ENCODE data around the gene FERMT2.

Gene FERMT2, protein sequence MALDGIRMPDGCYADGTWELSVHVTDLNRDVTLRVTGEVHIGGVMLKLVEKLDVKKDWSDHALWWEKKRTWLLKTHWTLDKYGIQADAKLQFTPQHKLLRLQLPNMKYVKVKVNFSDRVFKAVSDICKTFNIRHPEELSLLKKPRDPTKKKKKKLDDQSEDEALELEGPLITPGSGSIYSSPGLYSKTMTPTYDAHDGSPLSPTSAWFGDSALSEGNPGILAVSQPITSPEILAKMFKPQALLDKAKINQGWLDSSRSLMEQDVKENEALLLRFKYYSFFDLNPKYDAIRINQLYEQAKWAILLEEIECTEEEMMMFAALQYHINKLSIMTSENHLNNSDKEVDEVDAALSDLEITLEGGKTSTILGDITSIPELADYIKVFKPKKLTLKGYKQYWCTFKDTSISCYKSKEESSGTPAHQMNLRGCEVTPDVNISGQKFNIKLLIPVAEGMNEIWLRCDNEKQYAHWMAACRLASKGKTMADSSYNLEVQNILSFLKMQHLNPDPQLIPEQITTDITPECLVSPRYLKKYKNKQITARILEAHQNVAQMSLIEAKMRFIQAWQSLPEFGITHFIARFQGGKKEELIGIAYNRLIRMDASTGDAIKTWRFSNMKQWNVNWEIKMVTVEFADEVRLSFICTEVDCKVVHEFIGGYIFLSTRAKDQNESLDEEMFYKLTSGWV

DNA sequence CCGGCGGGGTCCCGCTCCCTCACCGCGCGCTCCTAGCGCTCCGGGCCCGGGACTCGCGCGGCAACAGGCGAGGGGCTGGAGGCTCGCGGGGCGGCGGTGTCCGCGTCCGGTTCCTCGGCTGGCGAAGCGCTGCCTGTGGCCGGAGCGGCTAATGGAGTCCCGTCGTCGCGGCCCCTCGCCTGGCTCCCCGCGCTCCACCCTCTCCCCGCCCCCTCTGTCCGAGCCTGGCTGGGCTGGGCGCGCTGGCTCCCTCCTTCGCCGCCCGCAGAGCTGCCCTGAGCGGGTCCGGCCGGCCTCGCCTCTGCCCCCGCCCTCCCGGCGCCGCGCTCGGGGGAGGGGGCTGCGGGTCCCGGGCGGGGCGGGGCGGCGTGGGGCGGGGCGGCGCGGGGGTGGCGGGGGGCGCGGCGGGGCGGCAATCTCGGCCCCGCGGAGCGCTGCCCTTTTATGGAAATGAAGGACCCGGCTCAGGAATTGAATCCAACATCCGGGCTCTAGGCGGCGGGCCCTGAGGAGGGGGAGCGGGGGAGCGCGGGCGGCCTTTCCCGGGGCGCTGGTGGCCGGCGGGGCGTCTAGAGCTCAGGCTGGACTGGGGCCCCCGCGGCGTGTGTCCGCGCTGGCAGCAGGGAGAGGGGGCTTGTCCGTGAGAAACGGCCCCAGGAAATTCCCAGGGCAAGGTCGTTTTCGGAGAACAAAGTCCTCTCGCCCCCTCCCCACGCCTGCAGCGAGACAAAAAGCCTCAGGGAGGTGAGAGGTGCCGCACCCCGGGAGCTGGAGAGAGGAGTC lies at the start of gene FERMT2:
TSS of gene FERMT2 (minus strand) at position 153 of the 783 bp plus-strand sequence. CDS start 482 bp downstream, outside the sequence.
- H3K27ac Mint-ChIP-seq, result peak within 1 kb of the TSS; percentile 63
- H3K27me3 Mint-ChIP-seq, result peaks cover 59% of the 10 kb centered on the region

DNA sequence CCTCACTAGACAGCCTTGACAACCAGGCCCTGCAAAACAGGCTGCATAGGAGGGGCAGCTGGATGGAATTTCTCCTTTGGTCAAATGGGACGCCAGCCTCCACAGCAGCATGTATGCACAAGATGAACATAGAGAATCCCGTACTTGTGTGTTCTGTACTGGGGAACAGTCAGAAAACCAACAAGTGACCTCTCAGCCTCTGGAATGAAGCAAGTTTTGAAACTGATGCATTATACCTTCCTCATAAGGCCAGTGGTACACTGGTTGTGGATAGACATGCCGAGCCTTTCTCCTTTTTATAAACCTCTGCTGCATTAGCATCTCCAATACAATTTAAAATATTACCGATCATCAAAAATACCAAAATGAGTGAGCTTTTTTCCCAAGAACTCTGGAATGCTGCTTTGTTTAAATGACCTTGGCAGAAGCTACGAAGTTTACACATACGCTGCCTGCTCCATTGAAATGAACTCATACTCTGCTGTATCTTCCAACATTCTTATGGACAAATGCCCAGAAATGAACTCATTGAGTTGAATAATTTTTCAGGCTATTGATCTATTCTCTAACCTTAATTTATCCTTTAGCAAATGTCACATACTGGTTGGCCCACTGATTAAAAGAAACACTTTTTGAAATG lies 47.6 kb upstream of the FERMT2 start:
- no peaks in the 10 kb centered on the region for H3K36me3 Mint-ChIP-seq (ENCODE audit: low read depth)
- no peaks in the 10 kb centered on the region for H3K4me1 Mint-ChIP-seq (ENCODE audit: low read depth)
- no peak overlapping the region for H3K27ac Mint-ChIP-seq
- no peaks in the 10 kb centered on the region for H3K9me3 Mint-ChIP-seq
- peaks cover 6% of the 10 kb centered on the region for H3K27me3 Mint-ChIP-seq
- no peak overlapping the region for H3K4me3 Mint-ChIP-seq

More for the DNA sequence above, at the start of gene FERMT2:
- H3K9me3 Mint-ChIP-seq, result no peaks in the 10 kb centered on the region
- H3K4me3 Mint-ChIP-seq, result peak within 1 kb of the TSS; percentile 87
- H3K36me3 Mint-ChIP-seq (ENCODE audit: low read depth), result peaks cover 5% of the 10 kb centered on the region
- H3K4me1 Mint-ChIP-seq (ENCODE audit: low read depth), result peaks cover 21% of the 10 kb centered on the region

DNA sequence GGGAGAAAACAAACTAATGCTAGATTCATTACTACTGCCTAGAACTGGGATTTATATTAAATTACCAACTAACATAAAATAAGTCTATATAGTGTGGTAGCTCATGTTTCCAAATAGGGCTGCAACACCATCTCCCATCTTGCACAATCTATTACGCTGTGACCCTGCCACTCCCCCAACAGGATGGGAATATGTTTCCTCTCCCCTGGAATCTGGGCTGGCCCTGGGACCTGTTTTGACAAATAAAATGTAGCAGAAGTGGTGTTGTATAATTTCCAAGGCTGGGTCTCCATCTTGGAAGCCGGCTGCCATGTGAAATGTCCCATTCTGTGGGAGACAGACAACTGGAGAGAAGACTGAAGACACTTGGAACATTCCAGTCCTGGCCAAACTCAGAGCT lies 45.6 kb upstream of the FERMT2 start:
- no peaks in the 10 kb centered on the region for H3K4me1 Mint-ChIP-seq (ENCODE audit: low read depth)
- no peak overlapping the region for H3K4me3 Mint-ChIP-seq
- H3K27me3 Mint-ChIP-seq, result peaks cover 6% of the 10 kb centered on the region
- H3K9me3 Mint-ChIP-seq, result no peaks in the 10 kb centered on the region
- H3K27ac Mint-ChIP-seq, result no peak overlapping the region
- H3K36me3 Mint-ChIP-seq (ENCODE audit: low read depth), result no peaks in the 10 kb centered on the region

DNA sequence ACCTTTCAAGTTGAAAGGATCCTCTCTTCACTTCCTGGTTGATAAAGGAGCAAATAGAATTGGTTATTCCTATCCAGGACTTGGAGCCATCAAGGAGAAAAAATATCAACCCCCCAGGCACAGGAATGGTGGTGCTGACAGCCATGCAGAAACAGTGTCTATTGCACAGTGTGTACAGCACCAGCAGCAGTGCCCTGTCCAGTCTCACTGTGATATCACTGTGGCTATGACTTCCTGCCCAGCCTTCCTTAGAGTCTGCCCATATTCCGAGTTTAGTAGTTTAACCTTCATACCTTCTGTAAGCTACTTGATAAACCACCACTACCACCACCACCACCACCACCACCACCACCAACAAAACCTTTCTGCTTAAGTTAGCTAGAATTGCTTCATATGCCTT lies 45.1 kb upstream of the FERMT2 start:
- Mint-ChIP-seq H3K36me3 (ENCODE audit: low read depth) (no peaks in the 10 kb centered on the region), H3K9me3 (no peaks in the 10 kb centered on the region), H3K4me1 (ENCODE audit: low read depth) (no peaks in the 10 kb centered on the region), H3K4me3 (no peak overlapping the region), H3K27ac (no peak overlapping the region), H3K27me3 (peaks cover 10% of the 10 kb centered on the region)

DNA sequence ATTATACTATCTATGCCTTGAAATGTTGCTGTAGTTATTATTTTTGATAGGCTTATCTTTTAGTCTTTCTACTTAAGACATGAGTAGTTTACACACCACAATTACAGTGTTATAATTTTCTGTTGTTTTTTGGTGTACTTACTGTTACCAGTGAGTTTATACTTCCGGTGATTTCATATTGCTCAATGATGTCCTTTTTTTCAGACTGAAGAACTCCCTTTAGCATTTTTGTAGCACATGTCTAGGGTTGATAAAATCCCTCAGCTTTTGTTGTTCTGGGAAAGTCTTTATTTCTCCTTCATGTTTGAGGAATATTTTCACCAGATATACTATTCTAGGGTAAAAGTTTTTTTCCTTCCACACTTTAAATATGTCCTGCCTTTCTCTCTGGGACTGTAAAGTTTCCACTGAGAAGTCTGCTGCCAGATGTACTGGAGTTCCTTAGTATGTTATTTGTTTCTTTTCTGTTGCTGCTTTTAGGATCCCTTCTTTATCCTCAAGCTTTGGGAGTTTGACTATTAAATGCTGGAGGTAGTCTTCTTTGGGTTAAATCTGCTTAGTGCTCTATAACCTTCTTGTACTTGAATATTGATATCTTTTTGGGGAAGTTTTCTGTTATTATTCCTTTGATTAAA lies 41.5 kb upstream of the FERMT2 start:
- no peak overlapping the region for H3K4me3 Mint-ChIP-seq
- no peaks in the 10 kb centered on the region for H3K36me3 Mint-ChIP-seq (ENCODE audit: low read depth)
- H3K27ac Mint-ChIP-seq, result no peak overlapping the region
- H3K4me1 Mint-ChIP-seq (ENCODE audit: low read depth), result no peaks in the 10 kb centered on the region
- peaks cover 6% of the 10 kb centered on the region for H3K27me3 Mint-ChIP-seq
- no peaks in the 10 kb centered on the region for H3K9me3 Mint-ChIP-seq

DNA sequence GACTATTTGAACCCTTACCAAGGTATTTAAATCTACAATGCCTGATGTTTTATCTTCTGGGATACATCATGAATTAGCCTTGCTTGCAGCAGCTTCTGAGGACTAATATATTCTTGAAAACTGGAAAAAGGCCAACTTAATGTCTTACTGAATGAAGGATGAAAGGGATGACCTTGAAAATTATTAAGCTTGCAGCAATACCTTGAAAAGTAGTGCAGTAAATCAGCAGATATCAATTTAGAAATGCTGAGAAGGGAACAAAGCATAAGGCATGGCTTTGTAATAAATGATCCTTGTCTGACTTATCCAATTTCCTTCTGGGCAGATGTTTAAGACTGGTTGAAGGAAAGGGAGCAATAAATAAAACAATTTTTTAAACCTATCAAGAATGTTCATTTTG lies 37.3 kb upstream of the FERMT2 start:
- Mint-ChIP-seq H3K36me3 (ENCODE audit: low read depth) (no peaks in the 10 kb centered on the region), H3K4me1 (ENCODE audit: low read depth) (no peaks in the 10 kb centered on the region), H3K9me3 (peaks cover 3% of the 10 kb centered on the region)

DNA sequence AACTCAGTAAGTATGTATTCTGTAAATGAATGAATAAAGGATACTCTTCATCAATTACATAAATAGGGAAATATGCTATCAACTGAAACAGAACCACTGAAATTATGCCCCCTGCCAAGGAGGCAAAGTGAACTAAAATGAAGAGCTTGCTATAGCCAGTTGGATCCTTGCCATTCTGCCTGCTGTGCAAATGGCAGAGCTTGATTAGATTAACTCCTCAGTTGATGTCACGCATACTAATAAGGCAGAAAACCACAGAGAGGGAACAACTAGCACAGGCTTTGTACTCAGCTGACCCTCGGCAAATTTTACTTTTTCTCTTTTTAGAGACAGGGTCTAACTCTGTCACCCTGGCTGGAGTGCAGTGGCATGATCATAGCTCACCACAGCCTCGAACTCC lies 36.7 kb upstream of the FERMT2 start:
- H3K9me3 Mint-ChIP-seq, result peaks cover 3% of the 10 kb centered on the region
- H3K27ac Mint-ChIP-seq, result no peak overlapping the region
- no peak overlapping the region for H3K4me3 Mint-ChIP-seq
- no peaks in the 10 kb centered on the region for H3K4me1 Mint-ChIP-seq (ENCODE audit: low read depth)
- no peaks in the 10 kb centered on the region for H3K36me3 Mint-ChIP-seq (ENCODE audit: low read depth)
- peaks cover 6% of the 10 kb centered on the region for H3K27me3 Mint-ChIP-seq

More for the DNA sequence above, 37.3 kb upstream of the FERMT2 start:
- no peak overlapping the region for H3K4me3 Mint-ChIP-seq
- H3K27ac Mint-ChIP-seq, result no peak overlapping the region
- H3K27me3 Mint-ChIP-seq, result peaks cover 6% of the 10 kb centered on the region

DNA sequence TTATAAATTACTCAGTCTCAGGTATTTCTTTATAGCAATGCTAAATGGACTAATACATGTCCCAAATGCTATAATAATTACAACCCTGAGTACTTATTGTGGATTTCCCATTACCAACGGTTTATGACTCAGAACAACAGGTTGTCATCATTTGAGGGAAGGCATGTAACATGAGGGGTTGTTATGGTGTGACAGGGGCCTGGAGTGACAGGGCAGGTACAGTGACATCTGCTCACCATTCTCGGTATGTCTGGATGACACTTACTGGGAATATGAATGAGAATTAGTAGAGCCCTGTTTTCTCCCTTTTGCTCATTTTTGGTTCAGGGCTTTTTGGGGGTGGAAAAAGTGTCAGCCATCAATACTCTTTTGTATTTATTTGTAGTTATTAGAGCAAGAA lies 36.2 kb upstream of the FERMT2 start:
- Mint-ChIP-seq H3K4me3 (no peak overlapping the region), H3K27me3 (peaks cover 6% of the 10 kb centered on the region), H3K9me3 (peaks cover 3% of the 10 kb centered on the region), H3K36me3 (ENCODE audit: low read depth) (no peaks in the 10 kb centered on the region), H3K4me1 (ENCODE audit: low read depth) (no peaks in the 10 kb centered on the region), H3K27ac (no peak overlapping the region)

DNA sequence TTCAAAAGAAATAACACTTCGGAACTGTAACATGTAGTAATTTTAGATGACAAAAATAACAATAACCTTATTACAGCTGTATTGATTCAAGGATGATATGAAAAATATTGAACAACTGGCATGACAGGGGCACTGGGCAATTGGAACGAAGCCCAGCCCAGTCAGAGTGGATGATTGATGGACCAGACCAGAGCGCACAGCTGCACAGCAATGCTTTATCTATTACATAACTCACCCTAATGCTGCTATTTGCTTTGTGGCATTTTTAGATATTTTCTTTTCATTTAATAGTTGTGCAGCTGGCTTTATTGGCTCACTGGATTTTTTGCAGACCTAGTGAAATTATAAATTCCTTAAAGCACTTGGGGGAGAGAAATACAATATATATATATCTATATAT lies 26.9 kb upstream of the FERMT2 start:
- Mint-ChIP-seq H3K4me3 (no peak overlapping the region), H3K27me3 (peaks cover 4% of the 10 kb centered on the region), H3K9me3 (no peaks in the 10 kb centered on the region), H3K4me1 (ENCODE audit: low read depth) (no peaks in the 10 kb centered on the region), H3K36me3 (ENCODE audit: low read depth) (no peaks in the 10 kb centered on the region), H3K27ac (no peak overlapping the region)

DNA sequence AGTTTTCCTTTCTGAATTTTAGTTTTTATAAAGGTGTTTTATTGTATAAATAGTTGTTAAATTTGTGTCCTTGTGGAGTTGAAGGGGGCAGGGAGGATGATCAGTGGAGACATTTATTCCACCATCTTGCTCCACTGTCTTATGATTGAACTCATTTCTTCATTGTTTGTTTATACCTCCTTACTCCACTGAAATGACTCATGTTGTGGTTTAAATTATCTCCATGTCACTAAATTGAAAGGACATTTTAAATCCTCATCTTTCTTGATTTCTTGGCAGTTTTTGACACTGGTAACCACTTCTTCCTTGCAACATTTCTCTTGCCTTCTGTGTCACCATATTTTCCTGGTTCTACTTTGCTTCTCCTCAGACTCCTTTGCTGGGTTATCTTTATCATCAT lies 23.6 kb upstream of the FERMT2 start:
- Mint-ChIP-seq H3K27me3 (peaks cover 16% of the 10 kb centered on the region), H3K36me3 (ENCODE audit: low read depth) (peaks cover 5% of the 10 kb centered on the region), H3K9me3 (peaks cover 12% of the 10 kb centered on the region), H3K4me3 (no peak overlapping the region), H3K27ac (no peak overlapping the region), H3K4me1 (ENCODE audit: low read depth) (no peaks in the 10 kb centered on the region)

DNA sequence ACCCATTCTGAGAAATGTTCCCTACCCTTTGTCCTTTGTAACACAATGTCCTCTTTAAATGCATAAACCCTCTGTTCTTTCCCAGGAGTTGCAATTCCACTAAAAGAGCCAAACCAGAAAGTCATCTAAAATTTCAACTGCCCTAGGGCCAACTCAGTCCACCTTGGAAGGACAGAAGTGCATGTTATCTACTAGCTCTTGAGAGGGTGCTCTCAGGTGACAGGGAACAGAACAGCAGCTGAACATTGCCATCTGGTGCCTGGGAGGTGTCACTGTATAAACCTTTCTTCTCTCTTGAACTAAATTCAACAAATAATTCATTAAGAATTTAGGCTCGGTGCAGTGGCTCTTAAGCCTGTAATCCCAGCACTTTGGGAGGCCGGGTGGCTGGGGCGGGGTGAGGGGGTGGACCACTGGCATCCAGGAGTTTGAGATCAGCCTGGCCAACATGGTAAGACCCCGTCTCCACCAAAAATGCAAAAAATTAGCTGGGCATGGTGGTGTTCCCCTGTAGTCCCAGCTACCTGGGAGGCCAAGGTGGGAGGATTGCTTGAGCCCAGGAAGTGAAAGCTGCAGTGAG lies 10.3 kb upstream of the FERMT2 start:
- Mint-ChIP-seq H3K4me1 (ENCODE audit: low read depth) (no peaks in the 10 kb centered on the region), H3K4me3 (no peak overlapping the region), H3K27me3 (no peaks in the 10 kb centered on the region), H3K9me3 (no peaks in the 10 kb centered on the region), H3K36me3 (ENCODE audit: low read depth) (no peaks in the 10 kb centered on the region), H3K27ac (no peak overlapping the region)

DNA sequence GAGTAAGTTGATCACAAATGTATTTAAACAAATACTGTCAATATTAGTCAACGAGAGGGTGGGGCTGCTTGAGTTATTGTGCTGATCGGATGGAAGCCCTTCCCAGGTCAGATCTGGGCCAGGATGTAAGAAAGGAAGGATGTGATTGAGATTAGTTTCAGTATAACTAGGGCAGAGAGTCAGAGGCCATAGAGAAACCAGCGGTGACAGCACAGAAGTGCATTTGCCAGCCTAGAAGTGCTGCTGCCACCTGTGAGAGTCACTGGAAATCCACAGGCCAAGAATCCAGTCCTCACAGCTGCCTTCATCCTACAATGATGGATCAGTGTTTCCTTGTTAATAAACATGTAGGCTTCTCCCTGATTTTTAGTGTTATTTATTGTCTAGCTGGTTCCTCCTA lies 9.8 kb upstream of the FERMT2 start:
- Mint-ChIP-seq H3K27ac (no peak overlapping the region), H3K36me3 (ENCODE audit: low read depth) (no peaks in the 10 kb centered on the region), H3K4me1 (ENCODE audit: low read depth) (no peaks in the 10 kb centered on the region), H3K4me3 (no peak overlapping the region), H3K27me3 (no peaks in the 10 kb centered on the region), H3K9me3 (no peaks in the 10 kb centered on the region)

DNA sequence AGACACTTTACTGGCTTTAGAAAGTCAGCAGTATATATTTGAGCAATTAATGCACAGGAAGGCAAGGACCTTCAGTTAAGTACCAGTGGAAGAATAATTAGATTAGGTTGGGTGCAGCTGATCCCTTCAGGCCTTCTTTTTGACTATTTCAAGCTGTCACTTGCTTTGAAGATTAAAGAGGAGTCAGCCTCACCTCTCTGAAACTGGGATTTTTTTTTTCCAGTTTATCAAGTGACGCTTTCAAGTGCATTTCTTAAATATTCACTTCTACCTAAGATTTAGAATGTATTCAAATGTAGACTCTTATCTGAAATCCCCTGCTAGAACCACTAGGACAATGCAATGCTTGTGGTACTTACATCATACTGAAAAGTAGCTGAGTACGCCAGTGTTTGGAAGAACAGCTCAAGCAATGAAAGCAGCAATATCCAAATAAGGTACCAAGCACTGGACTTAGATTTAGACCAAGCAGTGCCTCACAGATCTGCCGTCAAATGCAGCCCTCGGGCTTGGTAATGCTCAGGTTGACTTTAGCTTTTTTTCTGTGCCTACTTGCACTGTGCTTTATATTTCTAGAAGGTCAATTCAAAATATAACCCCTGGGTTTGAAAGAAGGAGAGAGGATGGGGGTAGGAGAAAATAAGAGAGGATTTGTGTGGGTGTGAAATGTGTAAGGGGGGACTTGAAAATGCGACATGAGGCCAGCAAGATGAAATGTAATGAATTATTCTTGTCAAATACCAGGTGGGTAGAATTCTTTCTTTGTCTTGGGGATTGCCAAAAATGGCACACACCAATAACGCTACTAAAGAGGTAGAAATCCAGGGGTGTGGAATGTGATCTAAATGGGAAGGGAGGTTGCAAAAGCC lies 3.7 kb upstream of the FERMT2 start:
- Mint-ChIP-seq H3K27me3 (peaks cover 35% of the 10 kb centered on the region), H3K4me1 (ENCODE audit: low read depth) (peaks cover 14% of the 10 kb centered on the region), H3K27ac (no peak overlapping the region), H3K36me3 (ENCODE audit: low read depth) (peaks cover 4% of the 10 kb centered on the region), H3K4me3 (no peak overlapping the region), H3K9me3 (no peaks in the 10 kb centered on the region)
